GM18907 (cell line): ENCODE data around the gene TICAM1.
"Not testable (repeated sequence)": the region's sequence is repeated elsewhere in the genome, so short reads cannot be mapped to it uniquely, and the experiment has no call there.

Source experiments
- ATAC-seq: cut with Tn5 transposase; IDR thresholded peaks from one replicate; pipeline ENCODE4 v1.9.1; 2021; ENCODE audit warnings: mild to moderate bottlenecking, moderate library complexity; ENCODE audit not compliant: unreplicated experiment

TICAM1 gene

GRCh38 chr19:4845975-4846374, 14.5 kb upstream of the TICAM1 start:
- ATAC-seq = not testable (repeated sequence)

- ATAC-seq = no peak
These were observed 13.1 kb upstream of the TICAM1 start for GRCh38 chr19:4844348-4845179.

- ATAC-seq = no peak
These were observed 12.1 kb upstream of the TICAM1 start for GRCh38 chr19:4843647-4843965.

- ATAC-seq = no peak
These were observed 7.7 kb upstream of the TICAM1 start for GRCh38 chr19:4839192-4839591.

GRCh38 chr19:4832776-4833175, 1.3 kb upstream of the TICAM1 start:
- ATAC-seq = no peak

- not testable (repeated sequence) for ATAC-seq
These were observed 448 bp upstream of the TICAM1 start for GRCh38 chr19:4831979-4832340.

GRCh38 chr19:4830768-4831265, 695 bp downstream of the TICAM1 start:
- ATAC-seq = no peak

- ATAC-seq = no peak
These were observed 1.2 kb downstream of the TICAM1 start for GRCh38 chr19:4830332-4830731.

GRCh38 chr19:4829001-4829712, 2.4 kb downstream of the TICAM1 start:
- ATAC-seq = no peak

- ATAC-seq = no peak
These were observed 7.9 kb downstream of the TICAM1 start for GRCh38 chr19:4823577-4823976.

GRCh38 chr19:4822354-4822753, 9.2 kb downstream of the TICAM1 start:
- not testable (repeated sequence) for ATAC-seq

GRCh38 chr19:4821265-4821664, 10.2 kb downstream of the TICAM1 start:
- no peak for ATAC-seq

- no peak for ATAC-seq
These were observed 13.8 kb downstream of the TICAM1 start for GRCh38 chr19:4817467-4818277.

- ATAC-seq = no peak
These were observed 14.6 kb downstream of the TICAM1 start for GRCh38 chr19:4816950-4817278.

- ATAC-seq = no peak
These were observed 15.1 kb downstream of the TICAM1 start for GRCh38 chr19:4816202-4816949.

GRCh38 chr19:4815426-4816201, 15.9 kb downstream of the TICAM1 start:
- ATAC-seq = no peak

- ATAC-seq = no peak
These were observed 16.7 kb downstream of the TICAM1 start for GRCh38 chr19:4814625-4815425.

- no peak for ATAC-seq
These were observed 20.0 kb downstream of the TICAM1 start for GRCh38 chr19:4811328-4812131.
